ENCODE data around the gene RORC. TPM values are rescaled to one million over a fixed set of nuclear protein-coding genes. Genes with fewer than 3 reads are reported as not detected.

Gene RORC
- total and polyA plus RNA-seq, 2 of the 8 experiments (the other 6 are each of a cell fraction or from before 2014, with no cell fraction given) = 0.44 to 0.54 TPM

- H2BK20ac ChIP-seq (ENCODE audit: low read length) = no peak overlapping the region
- no peak overlapping the region for H3K27ac ChIP-seq (ENCODE audit: low read depth, low read length)
- no peak overlapping the region for H4K5ac ChIP-seq (ENCODE audit: insufficient read length, low read depth, low read length)
- WGBS, 2 experiments (ENCODE audit: extremely low coverage in 1 of 2, insufficient coverage in 1 of 2, insufficient read length in 1 of 2, insufficient replicate concordance in 2 of 2, low coverage in 1 of 2, low lambda C conversion rate in 2 of 2, missing lambda C conversion rate in 1 of 2) = 62% methylated on average over 3 of the region's 3 CpGs; no CpG with 5 or more reads in 1 of the 2 experiments
- DNase-seq (ENCODE audit: low read depth in 1 of 2, low spot score in 2 of 2) = peak in 1 of 2 experiments; percentile 19
- H3K4me1 ChIP-seq (replicated peaks in 1 of 4; ENCODE audit: control insufficient read depth in 3 of 4, insufficient read depth in 4 of 4, low read length in 3 of 4) = peaks cover 8 to 16% (median 12%) of the 10 kb centered on the region in 4 experiments
- ChIA-PET POLR2A (ENCODE audit: partially characterized antibody) (interaction anchor here (1.2 to 3.6 kb wide), 3 partner anchors 12 to 18 kb away, joined by 4 to 9 read pairs (median 6); partner anchors contain the start of gene C2CD4D), CTCF (ENCODE audit: partially characterized antibody) (interaction anchor here (0.9 to 2.2 kb wide), 13 partner anchors 10 to 143 kb away, joined by 3 to 8 read pairs (median 3); partner anchors contain the start of gene RIIAD1)
- peaks cover 4 to 8% of the 10 kb centered on the region in 2 experiments for H4K20me1 ChIP-seq (replicated peaks in 1 of 2; ENCODE audit: control insufficient read depth in 1 of 2, insufficient read depth in 2 of 2, low read length in 2 of 2)
- no peaks in the 10 kb centered on the region for H3K9me3 ChIP-seq (ENCODE audit: insufficient read depth in 2 of 2, low read depth in 1 of 2, low read length in 1 of 2)
- no peak overlapping the region for H3K56ac ChIP-seq (replicated peaks; ENCODE audit: insufficient read length, low read depth, low read length)
- no peak overlapping the region for H3K4me2 ChIP-seq (ENCODE audit: insufficient read depth in 1 of 2, low read depth in 2 of 2, low read length in 2 of 2)
- no peak overlapping the region for H3K14ac ChIP-seq (ENCODE audit: insufficient read length)
- H3K27me3 ChIP-seq (replicated peaks in 1 of 4; ENCODE audit: control insufficient read depth in 3 of 4, extremely low read depth in 1 of 4, insufficient read depth in 3 of 4, low read length in 3 of 4) = peaks cover 22 to 56% (median 48%) of the 10 kb centered on the region in 4 experiments
- H2BK120ac ChIP-seq (replicated peaks; ENCODE audit: low read depth, low read length) = no peak overlapping the region
- no peak overlapping the region for H3K18ac ChIP-seq (ENCODE audit: extremely low read depth, low read length)
- no peak overlapping the region for H3K4me3 ChIP-seq (ENCODE audit: extremely low read depth in 1 of 4, insufficient read depth in 2 of 4, low read depth in 3 of 4, low read length in 4 of 4)
- no peak overlapping the region for H2BK15ac ChIP-seq (ENCODE audit: low read length)
- H3K23ac ChIP-seq (ENCODE audit: insufficient read length) = no peak overlapping the region
- FAIRE-seq = no peak
- no peak overlapping the region for H4K8ac ChIP-seq (ENCODE audit: extremely low read depth, insufficient read depth, low read length)
- peaks cover 2% of the 10 kb centered on the region; the same call in 1 of the 2 replicates for H3K23me2 ChIP-seq (ENCODE audit: low read depth, low read length)
- H2AK5ac ChIP-seq (ENCODE audit: low read depth, low read length) = no peak overlapping the region
- no peaks in the 10 kb centered on the region for H3K79me2 ChIP-seq (ENCODE audit: control insufficient read depth in 1 of 2, insufficient read depth in 2 of 2, low read length in 2 of 2)
- no peak overlapping the region for H2AFZ ChIP-seq (ENCODE audit: low read length)
- no peak overlapping the region for H4K91ac ChIP-seq (replicated peaks; ENCODE audit: insufficient read length, low read length)
- H3K4ac ChIP-seq (replicated peaks; ENCODE audit: insufficient read length, low read depth, low read length) = no peak overlapping the region
- no peak overlapping the region for H3K9ac ChIP-seq (replicated peaks in 1 of 4; ENCODE audit: extremely low read depth in 1 of 4, low read depth in 3 of 4, low read length in 3 of 4)
- H2BK12ac ChIP-seq (ENCODE audit: low read depth, low read length) = no peak overlapping the region
- H3K79me1 ChIP-seq (ENCODE audit: low read depth, low read length) = no peaks in the 10 kb centered on the region
- H2BK5ac ChIP-seq (ENCODE audit: low read depth, low read length) = no peak overlapping the region
- no peaks in the 10 kb centered on the region for H3K36me3 ChIP-seq (ENCODE audit: control insufficient read depth in 2 of 4, insufficient read depth in 4 of 4, low read length in 3 of 4)
- TF ChIP-seq EZH2 (IDR thresholded peaks at IDR 0.05; ENCODE audit: low read depth, low read length, severe bottlenecking) (no peak), POLR2A (IDR thresholded peaks at IDR 0.05; ENCODE audit: control extremely low read depth in 1 of 2, low read depth in 2 of 2, low read length in 2 of 2) (no peak), KDM4A (IDR thresholded peaks at IDR 0.05; ENCODE audit: low read depth, low read length, severe bottlenecking) (no peak), SAP30 (IDR thresholded peaks at IDR 0.05; ENCODE audit: insufficient read depth, insufficient replicate concordance, low read length) (no peak), HDAC2 (IDR thresholded peaks at IDR 0.05; ENCODE audit: borderline replicate concordance in 1 of 2, low read depth in 2 of 2, low read length in 2 of 2) (no peak), SP1 (IDR thresholded peaks at IDR 0.05; ENCODE audit: low read depth, low read length) (no peak), BACH1 (IDR thresholded peaks at IDR 0.05; ENCODE audit: low read length) (no peak), CBX8 (IDR thresholded peaks at IDR 0.05; ENCODE audit: borderline replicate concordance, low read depth, low read length) (no peak), TAF1 (IDR thresholded peaks at IDR 0.05; ENCODE audit: low read depth, low read length) (no peak), ATF3 (IDR thresholded peaks at IDR 0.05; ENCODE audit: insufficient read depth, low read depth, low read length) (no peak)
Observed at GRCh38 chr1:151858030-151858746, 26.6 kb upstream of the RORC start.

Data from H1 (cell line).